Mammary epithelial cell (primary cell): ENCODE measurements around the gene SLC16A8.

Experiments
- CTCF ChIP-seq, 2 donors: IDR thresholded peaks in 1 of 2; conservative IDR thresholded peaks in 1 of 2; 2 replicates each; pipeline ENCODE4 v1.5.1; 2011 to 2012; ENCODE audit warnings: inconsistent platforms in 2 of 2, low read length in 2 of 2, mild to moderate bottlenecking in 2 of 2, control low read depth in 1 of 2, low read depth in 1 of 2; ENCODE audit not compliant: insufficient read depth in 1 of 2; ENCODE audit errors: extremely low read depth in 1 of 2
- EZH2 ChIP-seq: IDR thresholded peaks from 2 replicates; pipeline ENCODE4 v1.6.1; 2012; ENCODE audit warnings: low read length, inconsistent platforms, borderline replicate concordance

- TF ChIP-seq CTCF (conservative IDR thresholded peaks at IDR 0.05 in 1 of 2, IDR thresholded peaks at IDR 0.05 in 1 of 2; ENCODE audit: extremely low read depth in 1 of 2, insufficient read depth in 1 of 2, low read depth in 1 of 2, low read length in 2 of 2) = no peak
- TF ChIP-seq EZH2 = no peak
Observed at GRCh38 chr22:38118182-38118581, 34.2 kb upstream of the SLC16A8 start.
